ENCODE data around the gene DNAJC3. TPM values are rescaled to one million over a fixed set of nuclear protein-coding genes. Genes with fewer than 3 reads are reported as not detected.

The DNAJC3 gene
- total and polyA plus RNA-seq, 2 donors from 2014 or later = 20.1 to 65.9 TPM

DNA sequence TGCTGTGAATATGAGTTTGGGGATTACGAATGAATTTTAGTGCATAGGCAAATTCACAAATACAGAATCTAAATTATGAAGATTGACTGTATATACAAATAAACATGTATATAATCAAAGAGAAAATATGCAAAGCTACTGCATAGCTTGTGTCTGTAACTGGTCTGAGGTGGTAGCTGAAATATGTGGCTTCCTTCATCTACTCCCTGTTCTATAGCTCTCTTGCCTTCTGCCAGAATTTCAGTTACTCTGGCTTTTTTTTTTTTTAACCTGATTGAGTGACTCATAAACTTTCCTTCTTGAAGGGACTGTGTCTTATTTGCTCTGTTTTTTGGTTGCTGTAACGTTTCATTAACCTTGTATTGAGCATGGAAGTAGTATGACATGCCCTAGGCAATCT is 26.6 kb downstream of the DNAJC3 start:
- H3K9me3 ChIP-seq (ENCODE audit: control insufficient read depth in 2 of 3, insufficient read depth in 1 of 3, low read length in 3 of 3) = no peaks in the 10 kb centered on the region
- DNase-seq = no peak
- H3K27ac ChIP-seq (ENCODE audit: low read depth in 2 of 2, low read length in 2 of 2) = no peak overlapping the region
- H3K27me3 ChIP-seq (ENCODE audit: control insufficient read depth, insufficient read depth, low read length) = no peaks in the 10 kb centered on the region
- no peak overlapping the region for H3K9ac ChIP-seq (ENCODE audit: low read length in 3 of 3)
- no peaks in the 10 kb centered on the region for H3K36me3 ChIP-seq (ENCODE audit: control insufficient read depth in 2 of 3, insufficient read depth in 3 of 3, low read length in 3 of 3)
- no peak overlapping the region for H3K4me3 ChIP-seq (ENCODE audit: low read length in 3 of 3)
- peaks cover 0 to 6% (median 2%) of the 10 kb centered on the region in 3 donors for H3K4me1 ChIP-seq (ENCODE audit: control insufficient read depth in 2 of 3, insufficient read depth in 2 of 3, low read depth in 1 of 3, low read length in 3 of 3)
- FAIRE-seq = no peak
- intact Hi-C loops (cut with DNase I) = no loop called here
- TF ChIP-seq, protein P1, sequence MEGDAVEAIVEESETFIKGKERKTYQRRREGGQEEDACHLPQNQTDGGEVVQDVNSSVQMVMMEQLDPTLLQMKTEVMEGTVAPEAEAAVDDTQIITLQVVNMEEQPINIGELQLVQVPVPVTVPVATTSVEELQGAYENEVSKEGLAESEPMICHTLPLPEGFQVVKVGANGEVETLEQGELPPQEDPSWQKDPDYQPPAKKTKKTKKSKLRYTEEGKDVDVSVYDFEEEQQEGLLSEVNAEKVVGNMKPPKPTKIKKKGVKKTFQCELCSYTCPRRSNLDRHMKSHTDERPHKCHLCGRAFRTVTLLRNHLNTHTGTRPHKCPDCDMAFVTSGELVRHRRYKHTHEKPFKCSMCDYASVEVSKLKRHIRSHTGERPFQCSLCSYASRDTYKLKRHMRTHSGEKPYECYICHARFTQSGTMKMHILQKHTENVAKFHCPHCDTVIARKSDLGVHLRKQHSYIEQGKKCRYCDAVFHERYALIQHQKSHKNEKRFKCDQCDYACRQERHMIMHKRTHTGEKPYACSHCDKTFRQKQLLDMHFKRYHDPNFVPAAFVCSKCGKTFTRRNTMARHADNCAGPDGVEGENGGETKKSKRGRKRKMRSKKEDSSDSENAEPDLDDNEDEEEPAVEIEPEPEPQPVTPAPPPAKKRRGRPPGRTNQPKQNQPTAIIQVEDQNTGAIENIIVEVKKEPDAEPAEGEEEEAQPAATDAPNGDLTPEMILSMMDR (IDR thresholded peaks at IDR 0.05; ENCODE audit: borderline replicate concordance, extremely low read depth, insufficient read depth) = no peak

GRCh38 chr13:95704510-95704909 is 27.6 kb downstream of the DNAJC3 start:
- intact Hi-C loops (cut with DNase I) = no loop called here
- H3K4me1 ChIP-seq (ENCODE audit: control insufficient read depth in 2 of 3, insufficient read depth in 2 of 3, low read depth in 1 of 3, low read length in 3 of 3) = peaks cover 0 to 6% (median 2%) of the 10 kb centered on the region in 3 donors

DNA sequence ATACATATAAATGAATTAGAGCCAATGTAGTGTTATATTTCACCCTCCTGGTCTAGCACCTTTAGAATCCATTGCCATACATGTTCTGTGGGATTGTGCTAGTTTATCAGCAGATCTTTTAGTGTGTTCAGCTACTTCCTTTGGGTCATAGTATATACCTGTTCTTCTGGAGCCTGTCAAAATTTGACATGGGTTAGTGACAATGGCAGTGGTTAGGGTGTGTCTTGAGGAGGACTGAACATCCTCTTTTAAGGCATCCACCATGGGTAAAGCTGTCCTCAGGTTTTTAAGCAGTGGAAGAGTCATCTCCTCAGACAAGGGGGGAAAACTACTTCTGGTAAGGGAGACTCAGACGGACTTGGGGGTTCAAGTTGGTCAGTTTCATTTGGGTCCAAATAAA is 29.4 kb downstream of the DNAJC3 start:
- Histone ChIP-seq H3K27me3 (ENCODE audit: control insufficient read depth, insufficient read depth, low read length) (no peaks in the 10 kb centered on the region), H3K27ac (ENCODE audit: low read depth in 2 of 2, low read length in 2 of 2) (no peak overlapping the region), H3K4me3 (ENCODE audit: low read length in 3 of 3) (no peak overlapping the region), H3K36me3 (ENCODE audit: control insufficient read depth in 2 of 3, insufficient read depth in 3 of 3, low read length in 3 of 3) (no peaks in the 10 kb centered on the region), H3K4me1 (ENCODE audit: control insufficient read depth in 2 of 3, insufficient read depth in 2 of 3, low read depth in 1 of 3, low read length in 3 of 3) (peaks cover 0 to 6% (median 0%) of the 10 kb centered on the region in 3 donors), H3K9ac (ENCODE audit: low read length in 3 of 3) (no peak overlapping the region), H3K9me3 (ENCODE audit: control insufficient read depth in 2 of 3, insufficient read depth in 1 of 3, low read length in 3 of 3) (no peaks in the 10 kb centered on the region)
- FAIRE-seq (no peak), DNase-seq (no peak)
- intact Hi-C loops (cut with DNase I) = no loop called here
- TF ChIP-seq, protein P1 (IDR thresholded peaks at IDR 0.05; ENCODE audit: borderline replicate concordance, extremely low read depth, insufficient read depth) = no peak

More at GRCh38 chr13:95704510-95704909, 27.6 kb downstream of the DNAJC3 start:
- Histone ChIP-seq H3K9me3 (ENCODE audit: control insufficient read depth in 2 of 3, insufficient read depth in 1 of 3, low read length in 3 of 3) (no peaks in the 10 kb centered on the region), H3K27ac (ENCODE audit: low read depth in 2 of 2, low read length in 2 of 2) (no peak overlapping the region), H3K36me3 (ENCODE audit: control insufficient read depth in 2 of 3, insufficient read depth in 3 of 3, low read length in 3 of 3) (no peaks in the 10 kb centered on the region), H3K9ac (ENCODE audit: low read length in 3 of 3) (no peak overlapping the region), H3K4me3 (ENCODE audit: low read length in 3 of 3) (no peak overlapping the region), H3K27me3 (ENCODE audit: control insufficient read depth, insufficient read depth, low read length) (no peaks in the 10 kb centered on the region)
- DNase-seq (no peak), FAIRE-seq (no peak)
- TF ChIP-seq, protein P1 (IDR thresholded peaks at IDR 0.05; ENCODE audit: borderline replicate concordance, extremely low read depth, insufficient read depth) = no peak

GRCh38 chr13:95707035-95707434 is 30.1 kb downstream of the DNAJC3 start:
- no peak for DNase-seq
- TF ChIP-seq, protein P1 (IDR thresholded peaks at IDR 0.05; ENCODE audit: borderline replicate concordance, extremely low read depth, insufficient read depth) = no peak
- no peak overlapping the region for H3K27ac ChIP-seq (ENCODE audit: low read depth in 2 of 2, low read length in 2 of 2)
- no peak overlapping the region for H3K4me3 ChIP-seq (ENCODE audit: low read length in 3 of 3)
- H3K9me3 ChIP-seq (ENCODE audit: control insufficient read depth in 2 of 3, insufficient read depth in 1 of 3, low read length in 3 of 3) = no peaks in the 10 kb centered on the region
- H3K9ac ChIP-seq (ENCODE audit: low read length in 3 of 3) = no peak overlapping the region
- H3K4me1 ChIP-seq (ENCODE audit: control insufficient read depth in 2 of 3, insufficient read depth in 2 of 3, low read depth in 1 of 3, low read length in 3 of 3) = peaks cover 0 to 6% (median 0%) of the 10 kb centered on the region in 3 donors
- intact Hi-C loops (cut with DNase I) = no loop called here
- no peaks in the 10 kb centered on the region for H3K27me3 ChIP-seq (ENCODE audit: control insufficient read depth, insufficient read depth, low read length)
- no peak for FAIRE-seq
- peaks cover 0 to 2% (median 0%) of the 10 kb centered on the region in 3 donors for H3K36me3 ChIP-seq (ENCODE audit: control insufficient read depth in 2 of 3, insufficient read depth in 3 of 3, low read length in 3 of 3)

Data from kidney (tissue), 14 donors.